GM10248 (cell line): Measurements from ENCODE around the gene OSBPL10.

Source experiments
- CTCF ChIA-PET: fragments of 300-600 bp; sonication (Branson Sonifier 250); formaldehyde crosslinking; extraction: SDS; loops from one replicate; lab custom pipeline; 2021; ENCODE audit warnings: antibody characterized with exemption; lab: Yijun Ruan, JAX
- POLR2A ChIA-PET: fragments of 350-650 bp; sonication (Branson Sonifier 250); formaldehyde crosslinking; extraction: SDS; loops from one replicate; lab custom pipeline; 2020; ENCODE audit warnings: antibody characterized with exemption; lab: Yijun Ruan, JAX
- DNase-seq: peaks from one replicate; pipeline ENCODE4 v3.0.0; 2012; ENCODE audit errors: extremely low spot score
- CTCF ChIP-seq: IDR thresholded peaks from 2 replicates; pipeline ENCODE4 v1.5.1; 2012; ENCODE audit warnings: mild to moderate bottlenecking, low read depth; ENCODE audit errors: extremely low read depth, missing control alignments, control extremely low read depth

The OSBPL10 gene

GRCh38 chr3:31882895-31883294, 98.2 kb downstream of the OSBPL10 start:
- no peak for TF ChIP-seq CTCF
- POLR2A ChIA-PET, result no interaction called here
- no peak for DNase-seq
- CTCF ChIA-PET, result no interaction called here

GRCh38 chr3:31882431-31882830, 98.6 kb downstream of the OSBPL10 start:
- ChIA-PET CTCF (no interaction called here), POLR2A (no interaction called here)
- DNase-seq, result no peak
- TF ChIP-seq CTCF, result no peak

GRCh38 chr3:31880482-31881078, 100.5 kb downstream of the OSBPL10 start:
- CTCF ChIA-PET, result no interaction called here
- POLR2A ChIA-PET, result no interaction called here
- DNase-seq, result no peak
- TF ChIP-seq CTCF, result no peak

GRCh38 chr3:31880020-31880419, 101.0 kb downstream of the OSBPL10 start:
- ChIA-PET CTCF (no interaction called here), POLR2A (no interaction called here)
- no peak for TF ChIP-seq CTCF
- no peak for DNase-seq

- TF ChIP-seq CTCF, result no peak
- POLR2A ChIA-PET, result no interaction called here
- CTCF ChIA-PET, result no interaction called here
- DNase-seq, result no peak
Measured at GRCh38 chr3:31879365-31879764, 101.7 kb downstream of the OSBPL10 start.

- DNase-seq, result no peak
- TF ChIP-seq CTCF, result no peak
- CTCF ChIA-PET, result no interaction called here
- POLR2A ChIA-PET, result no interaction called here
Measured at GRCh38 chr3:31878231-31878838, 102.7 kb downstream of the OSBPL10 start.
